ENCODE data around the gene OR6K2.

DNA sequence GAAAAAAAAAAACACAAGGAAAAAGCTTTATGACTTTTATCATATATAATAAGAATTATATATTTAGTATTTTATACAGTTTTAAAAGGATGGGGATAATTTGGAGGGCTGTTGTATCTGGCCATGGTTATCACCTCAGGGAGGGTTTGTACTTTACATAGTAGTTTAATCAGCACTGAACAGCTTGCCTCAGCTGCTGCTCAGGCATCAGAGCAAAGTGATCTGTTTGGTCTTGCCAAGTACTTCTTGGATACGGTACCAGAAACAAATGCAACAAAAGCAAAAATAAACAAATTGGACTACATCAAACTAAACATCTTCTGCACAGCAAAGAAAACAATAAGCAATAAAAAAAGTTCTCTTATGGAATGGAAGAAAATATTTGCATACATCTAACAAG, 11.3 kb downstream of the OR6K2 start:
- TF ChIP-seq FOXK2 (IDR thresholded peaks at IDR 0.05) = no peak
- TF ChIP-seq ZNF384 (IDR thresholded peaks at IDR 0.05) = no peak
- no peak for TF ChIP-seq FOXM1 (IDR thresholded peaks at IDR 0.05; ENCODE audit: borderline replicate concordance)
- TF ChIP-seq TARDBP (IDR thresholded peaks at IDR 0.05) = no peak
- TF ChIP-seq LEF1 (IDR thresholded peaks at IDR 0.05; ENCODE audit: borderline replicate concordance) = no peak
- TF ChIP-seq, protein P1, sequence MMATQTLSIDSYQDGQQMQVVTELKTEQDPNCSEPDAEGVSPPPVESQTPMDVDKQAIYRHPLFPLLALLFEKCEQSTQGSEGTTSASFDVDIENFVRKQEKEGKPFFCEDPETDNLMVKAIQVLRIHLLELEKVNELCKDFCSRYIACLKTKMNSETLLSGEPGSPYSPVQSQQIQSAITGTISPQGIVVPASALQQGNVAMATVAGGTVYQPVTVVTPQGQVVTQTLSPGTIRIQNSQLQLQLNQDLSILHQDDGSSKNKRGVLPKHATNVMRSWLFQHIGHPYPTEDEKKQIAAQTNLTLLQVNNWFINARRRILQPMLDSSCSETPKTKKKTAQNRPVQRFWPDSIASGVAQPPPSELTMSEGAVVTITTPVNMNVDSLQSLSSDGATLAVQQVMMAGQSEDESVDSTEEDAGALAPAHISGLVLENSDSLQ (IDR thresholded peaks at IDR 0.05) = no peak
- TF ChIP-seq FOXA1 (IDR thresholded peaks at IDR 0.05) = no peak
- no peak for TF ChIP-seq BHLHE40 (IDR thresholded peaks at IDR 0.05; ENCODE audit: borderline replicate concordance)

All from HEK293T (cell line).